Naive thymus-derived CD4-positive, alpha-beta T cell (primary cell): ENCODE data around the gene GPR3. TPM values are rescaled to one million over a fixed set of nuclear protein-coding genes. Genes with fewer than 3 reads are reported as not detected.

Source experiments
- ATAC-seq: fragments of 150-1000 bp; cut with Tn5 transposase; 2 replicates; pipeline ENCODE4 v1.10.0; 2021; ENCODE audit warnings: mild to moderate bottlenecking, moderate library complexity
- CTCF ChIA-PET: fragments of 350-600 bp; sonication (Branson Sonifier 250); formaldehyde crosslinking; loops from one replicate; lab custom pipeline; 2021; ENCODE audit warnings: antibody characterized with exemption; lab: Charles Lee
- POLR2A ChIA-PET: fragments of 350-600 bp; sonication (Branson Sonifier 250); formaldehyde crosslinking; loops from one replicate; lab custom pipeline; 2021; ENCODE audit warnings: antibody characterized with exemption, inconsistent platforms; lab: Charles Lee
- DNase-seq, 9 donors: peaks; one replicate each; pipeline versions ENCODE4 v3.0.0 to v3.0.0-alpha.2; 2020 to 2022; ENCODE audit warnings: mixed read lengths in 1 of 9
- H3K27ac ChIP-seq: one replicate; pipeline ENCODE4 v1.7.0; 2013; ENCODE audit warnings: mild to moderate bottlenecking, low read depth, low read length, moderate library complexity
- H3K27me3 ChIP-seq, 2 donors: one replicate each; pipeline ENCODE4 v1.7.0; 2013; ENCODE audit warnings: low read length in 2 of 2, mild to moderate bottlenecking in 2 of 2, moderate library complexity in 2 of 2; ENCODE audit not compliant: control insufficient read depth in 2 of 2, insufficient read depth in 2 of 2
- H3K36me3 ChIP-seq, 3 experiments: 1 replicate in 2 of 3; 2 replicates in 1 of 3; pipeline ENCODE4 v1.7.0; 2013; ENCODE audit warnings: low read length in 3 of 3, mild to moderate bottlenecking in 3 of 3, moderate library complexity in 1 of 3; ENCODE audit not compliant: insufficient read depth in 3 of 3, control insufficient read depth in 2 of 3
- H3K4me1 ChIP-seq, 2 donors: one replicate each; pipeline ENCODE4 v1.7.0; 2013; ENCODE audit warnings: low read length in 2 of 2, mild to moderate bottlenecking in 2 of 2, moderate library complexity in 1 of 2; ENCODE audit not compliant: control insufficient read depth in 2 of 2, insufficient read depth in 2 of 2
- H3K4me3 ChIP-seq: 2 replicates; pipeline ENCODE4 v1.7.0; 2013; ENCODE audit warnings: mild to moderate bottlenecking, low read length
- H3K9me3 ChIP-seq, 3 experiments: 1 replicate in 2 of 3; 2 replicates in 1 of 3; pipeline ENCODE4 v1.7.0; 2013; ENCODE audit warnings: low read length in 3 of 3; ENCODE audit not compliant: control insufficient read depth in 2 of 3
- H3K27ac Mint-ChIP-seq, 9 donors: one replicate each; pipeline ENCODE4 v1.8.0; 2020 to 2022; ENCODE audit warnings: mixed read lengths in 9 of 9, mild to moderate bottlenecking in 8 of 9, moderate library complexity in 5 of 9, inconsistent platforms in 2 of 9
- H3K27me3 Mint-ChIP-seq, 5 donors: one replicate each; pipeline ENCODE4 v1.8.0; 2021 to 2022; ENCODE audit warnings: mixed read lengths in 5 of 5, mild to moderate bottlenecking in 1 of 5
- H3K36me3 Mint-ChIP-seq, 5 donors: one replicate each; pipeline ENCODE4 v1.8.0; 2020 to 2022; ENCODE audit warnings: mixed read lengths in 5 of 5, mild to moderate bottlenecking in 3 of 5, inconsistent platforms in 1 of 5
- H3K4me1 Mint-ChIP-seq, 7 donors: one replicate each; pipeline ENCODE4 v1.8.0; 2020 to 2022; ENCODE audit warnings: mixed read lengths in 7 of 7, mild to moderate bottlenecking in 3 of 7, inconsistent platforms in 1 of 7
- H3K4me3 Mint-ChIP-seq, 10 donors: one replicate each; pipeline ENCODE4 v1.8.0; 2020 to 2022; ENCODE audit warnings: mild to moderate bottlenecking in 10 of 10, mixed read lengths in 10 of 10, moderate library complexity in 6 of 10, inconsistent platforms in 2 of 10
- H3K9me3 Mint-ChIP-seq, 11 donors: one replicate each; pipeline ENCODE4 v1.8.0; 2020 to 2022; ENCODE audit warnings: mixed read lengths in 11 of 11, mild to moderate bottlenecking in 4 of 11, inconsistent platforms in 1 of 11, moderate library complexity in 1 of 11
- intact Hi-C, 2 donors: fragments of 100-400 bp; cut with micrococcal nuclease; formaldehyde crosslinking; loops; one replicate each; pipeline ENCODE4 v1.15.1; 2023
- polyA plus RNA-seq, 2 donors: library from polyadenylated mRNA; unstranded; fragments of 300-500 nt; fragmentation: Illumina TruSeq; gene quantifications; one replicate each; pipeline ENCODE4 v1.2.3, GENCODE V29; 2021
- total RNA-seq, 6 experiments: library from RNA in 5 of 6; stranded (reverse) in 5 of 6; gene quantifications; 1 replicate in 5 of 6; 2 replicates in 1 of 6; pipeline ENCODE4 v1.2.3 and lab custom pipeline; 2021 to 2026

GPR3 gene
- total and polyA plus RNA-seq, 7 experiments from 2014 or later = 0.09 to 0.93 (median 0.24) TPM; not detected in 2

DNA sequence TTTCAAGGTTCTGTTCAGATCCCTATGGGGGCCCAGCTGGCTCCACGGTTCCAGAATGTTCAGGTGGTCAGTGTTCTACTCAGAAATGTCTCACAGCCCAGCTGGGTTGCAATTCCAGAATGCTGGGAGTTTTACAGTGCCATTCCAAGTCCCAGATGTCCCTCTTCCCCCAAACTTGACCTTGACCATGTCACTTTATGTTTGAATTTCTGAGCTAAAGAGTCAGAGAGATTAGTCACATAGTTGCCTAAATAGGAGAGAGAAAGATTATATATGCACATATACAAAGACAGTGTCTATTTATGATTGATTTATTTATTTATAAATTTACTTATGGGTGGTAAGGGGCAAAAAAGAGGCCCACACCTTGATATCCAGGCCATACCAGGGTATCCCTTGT lies 2.5 kb downstream of the GPR3 start:
- peaks cover 0 to 8% (median 0%) of the 10 kb centered on the region in 5 donors for H3K27me3 Mint-ChIP-seq
- H3K4me3 ChIP-seq = no peak overlapping the region
- no peak for DNase-seq
- intact Hi-C loops = loop anchor here (1.0 to 10.0 kb wide), 9 partner anchors 38 to 350 kb away; no protein-coding TSS in a partner anchor
- no peak for ATAC-seq
- H3K9me3 ChIP-seq = no peaks in the 10 kb centered on the region
- peak overlapping the region in 8 of 9 donors; percentile 0 to 86 (median 78) for H3K27ac Mint-ChIP-seq
- H3K4me3 Mint-ChIP-seq = peak overlapping the region in 7 of 10 donors; percentile 9 to 61 (median 37)
- H3K4me1 Mint-ChIP-seq = peaks cover 11 to 32% (median 18%) of the 10 kb centered on the region in 7 donors
- H3K9me3 Mint-ChIP-seq = no peaks in the 10 kb centered on the region
- no peaks in the 10 kb centered on the region for H3K36me3 Mint-ChIP-seq
- CTCF ChIA-PET = interaction anchor here (0.6 to 7.8 kb wide), 20 partner anchors 8 to 465 kb away, joined by 3 to 184 read pairs (median 3); no protein-coding TSS in a partner anchor
- H3K36me3 ChIP-seq = no peaks in the 10 kb centered on the region
- peaks cover 9 to 18% of the 10 kb centered on the region in 2 donors for H3K4me1 ChIP-seq
- H3K27ac ChIP-seq = no peak overlapping the region
- POLR2A ChIA-PET = interaction anchor here (0.6 to 1.9 kb wide), 6 partner anchors 58 to 209 kb away, joined by 3 to 6 read pairs (median 4); partner anchors contain the start of gene AHDC1
- no peaks in the 10 kb centered on the region for H3K27me3 ChIP-seq

- Mint-ChIP-seq H3K9me3 (no peaks in the 10 kb centered on the region), H3K27me3 (peaks cover 0 to 6% (median 0%) of the 10 kb centered on the region in 5 donors), H3K27ac (peak overlapping the region in 7 of 9 donors; percentile 18 to 86 (median 78)), H3K36me3 (no peaks in the 10 kb centered on the region), H3K4me3 (peak overlapping the region in 2 of 10 donors; percentile 34 to 37), H3K4me1 (peaks cover 12 to 30% (median 18%) of the 10 kb centered on the region in 7 donors)
- ATAC-seq (peak; percentile 63), DNase-seq (peak; percentile 65 to 88 (median 83))
- CTCF ChIA-PET = interaction anchor here (0.6 to 7.8 kb wide), 21 partner anchors 7 to 464 kb away, joined by 3 to 184 read pairs (median 4); no protein-coding TSS in a partner anchor
- H3K27ac ChIP-seq = no peak overlapping the region
- H3K36me3 ChIP-seq = no peaks in the 10 kb centered on the region
- no peak overlapping the region for H3K4me3 ChIP-seq
- H3K9me3 ChIP-seq = no peaks in the 10 kb centered on the region
- POLR2A ChIA-PET = interaction anchor here (0.6 to 1.9 kb wide), 7 partner anchors 59 to 215 kb away, joined by 3 to 6 read pairs (median 3); partner anchors contain the start of gene AHDC1
- intact Hi-C loops = loop anchor here (1.0 to 10.0 kb wide), 9 partner anchors 38 to 351 kb away; no protein-coding TSS in a partner anchor
- no peaks in the 10 kb centered on the region for H3K27me3 ChIP-seq
- peaks cover 9 to 18% of the 10 kb centered on the region in 2 donors for H3K4me1 ChIP-seq
Measured at GRCh38 chr1:27395441-27396195, 3.2 kb downstream of the GPR3 start.

DNA sequence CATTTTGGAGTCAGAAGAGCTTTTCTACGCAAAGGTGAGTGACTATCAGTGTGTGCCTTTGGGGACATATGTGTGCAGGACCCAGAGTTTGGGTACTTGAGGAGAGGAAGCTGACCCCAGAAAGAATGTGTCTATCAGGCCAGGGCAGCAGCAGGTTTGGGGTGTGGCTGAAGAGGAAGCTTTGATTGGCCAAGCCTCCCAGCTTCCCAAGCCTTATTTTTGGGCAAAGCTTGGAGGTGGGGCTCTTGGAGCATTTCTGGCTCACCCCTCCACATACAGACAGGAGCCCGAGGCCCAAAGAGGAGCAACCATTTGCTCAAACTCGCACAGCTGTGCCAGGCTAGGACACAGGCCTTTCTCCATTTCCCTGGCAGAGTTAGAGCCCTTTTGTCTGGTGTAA lies 4.7 kb downstream of the GPR3 start:
- ATAC-seq (no peak), DNase-seq (no peak)
- H3K9me3 Mint-ChIP-seq = no peaks in the 10 kb centered on the region
- peaks cover 6 to 31% (median 11%) of the 10 kb centered on the region in 7 donors for H3K4me1 Mint-ChIP-seq
- CTCF ChIA-PET = interaction anchor here (0.5 to 7.8 kb wide), 12 partner anchors 55 to 297 kb away, joined by 3 to 184 read pairs (median 3); partner anchors contain the start of gene SYTL1
- H3K36me3 Mint-ChIP-seq = no peaks in the 10 kb centered on the region
- H3K27me3 ChIP-seq = no peaks in the 10 kb centered on the region
- H3K27ac ChIP-seq = no peak overlapping the region
- no peak overlapping the region for H3K4me3 ChIP-seq
- peaks cover 5 to 7% of the 10 kb centered on the region in 2 donors for H3K4me1 ChIP-seq
- H3K27ac Mint-ChIP-seq = peak overlapping the region in 2 of 9 donors; percentile 5 to 55
- intact Hi-C loops = loop anchor here (5.0 to 10.0 kb wide), 2 partner anchors 295 to 352 kb away; no protein-coding TSS in a partner anchor
- no peaks in the 10 kb centered on the region for H3K9me3 ChIP-seq
- H3K4me3 Mint-ChIP-seq = peak overlapping the region in 1 of 10 donors; percentile 32
- peaks cover 0 to 1% (median 0%) of the 10 kb centered on the region in 5 donors for H3K27me3 Mint-ChIP-seq
- H3K36me3 ChIP-seq = no peaks in the 10 kb centered on the region
- POLR2A ChIA-PET = interaction anchor here (0.6 to 1.3 kb wide), 6 partner anchors 74 to 274 kb away, joined by 3 to 4 read pairs (median 3); no protein-coding TSS in a partner anchor

- H3K36me3 ChIP-seq = no peaks in the 10 kb centered on the region
- ChIA-PET POLR2A (interaction anchor here (1.0 to 1.4 kb wide), 3 partner anchors 34 to 274 kb away, joined by 3 to 4 read pairs (median 3); no protein-coding TSS in a partner anchor), CTCF (interaction anchor here (0.6 to 7.8 kb wide), 7 partner anchors 56 to 298 kb away, joined by 3 to 184 read pairs (median 3); partner anchors contain the start of gene SYTL1)
- Mint-ChIP-seq H3K27me3 (no peaks in the 10 kb centered on the region), H3K36me3 (no peaks in the 10 kb centered on the region), H3K4me3 (no peak overlapping the region), H3K27ac (peak overlapping the region in 1 of 9 donors; percentile 24), H3K4me1 (peaks cover 3 to 34% (median 14%) of the 10 kb centered on the region in 7 donors), H3K9me3 (no peaks in the 10 kb centered on the region)
- no peak for ATAC-seq
- H3K27ac ChIP-seq = no peak overlapping the region
- peaks cover 2 to 10% of the 10 kb centered on the region in 2 donors for H3K4me1 ChIP-seq
- H3K4me3 ChIP-seq = no peak overlapping the region
- H3K9me3 ChIP-seq = no peaks in the 10 kb centered on the region
- intact Hi-C loops = loop anchor here (5.0 to 10.0 kb wide), 2 partner anchors 295 to 353 kb away; no protein-coding TSS in a partner anchor
- no peaks in the 10 kb centered on the region for H3K27me3 ChIP-seq
- DNase-seq = no peak
Measured at GRCh38 chr1:27397749-27398148, 5.3 kb downstream of the GPR3 start.

- no peaks in the 10 kb centered on the region for H3K27me3 ChIP-seq
- no peak overlapping the region for H3K27ac ChIP-seq
- no peaks in the 10 kb centered on the region for H3K36me3 ChIP-seq
- Mint-ChIP-seq H3K4me3 (no peak overlapping the region), H3K27me3 (no peaks in the 10 kb centered on the region), H3K4me1 (peaks cover 3 to 41% (median 23%) of the 10 kb centered on the region in 7 donors), H3K27ac (peak overlapping the region in 8 of 9 donors; percentile 25 to 81 (median 70)), H3K36me3 (no peaks in the 10 kb centered on the region), H3K9me3 (no peaks in the 10 kb centered on the region)
- H3K4me1 ChIP-seq = peaks cover 0 to 19% of the 10 kb centered on the region in 2 donors
- POLR2A ChIA-PET = interaction anchor here (0.6 to 1.4 kb wide), 5 partner anchors 33 to 273 kb away, joined by 3 to 4 read pairs (median 3); no protein-coding TSS in a partner anchor
- intact Hi-C loops = loop anchor here (5.0 to 10.0 kb wide), 2 partner anchors 296 to 354 kb away; no protein-coding TSS in a partner anchor
- no peak for ATAC-seq
- no peaks in the 10 kb centered on the region for H3K9me3 ChIP-seq
- CTCF ChIA-PET = interaction anchor here (1.1 to 7.8 kb wide), 5 partner anchors 18 to 264 kb away, joined by 3 to 184 read pairs (median 4); no protein-coding TSS in a partner anchor
- no peak overlapping the region for H3K4me3 ChIP-seq
- DNase-seq = no peak
Measured at GRCh38 chr1:27398405-27399149, 6.2 kb downstream of the GPR3 start.
